DMS53 (cell line): Measurements from ENCODE around the gene UGT3A2.

Source experiments
- DNase-seq: peaks from one replicate; lab custom pipeline; 2025; lab: John Stamatoyannopoulos, UW

UGT3A2 gene

DNA sequence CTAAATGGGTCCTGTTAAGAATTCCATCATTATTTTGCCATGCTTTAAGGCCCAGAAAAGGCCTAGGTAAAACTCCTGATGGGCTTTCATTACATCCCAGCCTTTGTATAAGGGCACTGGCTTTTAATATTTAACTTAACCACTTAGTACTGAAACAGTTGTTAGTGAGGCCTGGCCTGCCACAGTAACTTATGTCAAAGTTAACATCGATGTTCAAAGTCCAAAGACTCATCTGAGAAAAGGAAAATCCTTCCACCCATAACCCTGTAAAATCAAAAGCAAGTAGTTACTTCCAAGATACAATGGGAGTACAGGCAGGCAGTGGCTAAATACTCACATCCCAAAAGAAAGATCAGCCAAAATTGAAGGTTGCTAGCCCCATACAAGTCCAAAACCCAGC, 60.5 kb downstream of the UGT3A2 start:
- no peak for DNase-seq

GRCh38 chr5:36001032-36001431, 65.7 kb downstream of the UGT3A2 start:
- DNase-seq = no peak

DNA sequence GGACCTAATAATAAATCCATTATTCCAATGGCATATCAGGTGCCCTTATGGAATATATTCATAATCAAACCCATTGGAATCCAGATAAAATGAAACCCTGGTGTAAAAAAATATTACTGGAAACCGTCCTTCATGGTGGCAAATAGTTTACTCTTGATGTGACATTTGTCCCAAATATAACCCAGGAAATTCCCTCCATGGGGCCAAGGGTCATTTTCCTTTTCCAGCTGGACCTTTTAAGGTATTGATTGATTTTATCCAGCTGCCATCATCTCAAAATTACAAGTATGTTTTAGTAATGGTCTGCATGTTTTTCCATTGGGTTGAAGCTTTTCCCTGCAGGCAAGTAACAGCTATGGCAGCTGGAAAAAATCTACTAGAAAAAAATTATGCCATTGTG, 67.1 kb downstream of the UGT3A2 start:
- no peak for DNase-seq

DNA sequence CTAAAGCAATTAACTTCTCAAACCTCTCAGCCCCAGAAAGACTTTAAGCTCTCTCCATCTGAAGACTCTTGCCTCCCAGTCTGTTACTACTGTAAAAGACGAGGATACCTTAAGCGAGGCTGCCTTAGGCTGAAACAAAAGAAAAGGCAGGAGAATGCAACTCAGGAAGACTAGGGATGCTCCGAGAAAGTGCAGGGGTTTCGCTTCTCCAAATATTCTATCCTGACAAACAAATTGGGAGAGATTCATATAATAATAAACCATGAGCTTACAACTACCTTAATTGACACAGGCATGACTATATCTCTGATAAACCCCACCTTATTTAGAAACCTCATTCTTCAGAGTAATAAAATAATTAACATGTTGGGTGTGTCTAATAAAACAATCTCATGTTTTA, 70.6 kb downstream of the UGT3A2 start:
- no peak for DNase-seq

DNA sequence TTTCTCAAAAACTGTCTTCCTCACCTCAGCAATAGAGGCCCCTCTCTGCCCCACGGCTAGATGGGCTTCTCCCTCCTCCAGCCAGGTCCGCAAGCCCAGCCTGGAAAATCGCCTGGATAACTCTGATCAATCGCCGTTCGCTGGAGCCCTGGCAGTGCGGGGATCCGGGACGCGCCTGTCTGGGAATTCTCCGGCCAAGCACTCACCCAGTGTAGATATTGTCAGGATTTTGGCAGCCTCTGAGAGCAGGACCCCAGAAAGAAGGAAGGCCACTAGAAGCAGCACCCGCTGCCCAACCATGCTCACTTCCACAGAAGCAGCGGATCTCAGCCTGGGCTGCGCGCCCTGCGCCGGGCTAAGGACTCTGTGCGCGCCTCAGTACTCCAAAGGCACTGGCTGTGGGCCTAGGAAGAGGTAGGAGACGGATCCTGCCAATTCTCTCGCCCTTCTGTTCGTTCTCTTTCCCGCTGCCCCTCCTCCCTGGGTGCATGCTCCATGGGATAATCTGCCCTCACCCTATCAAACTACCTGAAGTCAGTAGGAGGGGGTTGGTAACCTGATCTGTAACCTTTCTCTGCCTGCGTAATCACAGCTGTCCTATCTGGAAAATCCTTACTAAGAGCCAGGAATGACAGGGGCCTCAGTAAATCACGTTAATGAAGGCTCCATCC, 75.6 kb downstream of the UGT3A2 start, which contains the start of gene UGT3A1:
TSS of gene UGT3A1 (minus strand) at position 450 of the 671 bp plus-strand sequence. CDS start at position 300, 150 bp downstream.
- DNase-seq = peak; percentile 57

- DNase-seq = peak; percentile 29
Observed at GRCh38 chr5:35990520-35990919, 76.2 kb downstream of the UGT3A2 start.

DNA sequence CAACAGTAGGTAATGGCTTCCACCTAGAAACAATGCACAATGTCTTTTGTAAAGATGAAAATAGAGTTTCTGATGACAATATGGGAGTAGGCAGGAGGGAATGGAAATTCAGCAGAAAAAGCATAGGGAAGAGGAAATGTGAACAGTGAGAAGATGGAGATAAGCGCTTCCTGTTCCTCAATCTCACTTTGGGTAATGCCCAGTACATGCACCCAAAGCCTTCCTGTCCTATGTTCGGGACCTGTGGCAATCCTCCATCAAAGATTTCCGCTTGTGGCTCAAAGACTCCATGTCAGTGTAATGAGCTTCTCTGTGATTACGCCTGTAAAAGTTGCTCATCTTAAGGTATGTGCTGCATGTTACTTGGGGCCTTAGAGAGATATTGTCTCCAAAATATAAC, 78.2 kb downstream of the UGT3A2 start:
- DNase-seq = no peak

GRCh38 chr5:35987776-35988175, 78.9 kb downstream of the UGT3A2 start:
- no peak for DNase-seq
